ENCODE data around the gene FBXO22. TPM values are rescaled to one million over a fixed set of nuclear protein-coding genes. Genes with fewer than 3 reads are reported as not detected.

The FBXO22 gene
- total and polyA plus RNA-seq, 10 of the 15 experiments (the other 5 are each of a cell fraction or from before 2014, with no cell fraction given): 15.2 to 110 (median 42.8) TPM

DNA sequence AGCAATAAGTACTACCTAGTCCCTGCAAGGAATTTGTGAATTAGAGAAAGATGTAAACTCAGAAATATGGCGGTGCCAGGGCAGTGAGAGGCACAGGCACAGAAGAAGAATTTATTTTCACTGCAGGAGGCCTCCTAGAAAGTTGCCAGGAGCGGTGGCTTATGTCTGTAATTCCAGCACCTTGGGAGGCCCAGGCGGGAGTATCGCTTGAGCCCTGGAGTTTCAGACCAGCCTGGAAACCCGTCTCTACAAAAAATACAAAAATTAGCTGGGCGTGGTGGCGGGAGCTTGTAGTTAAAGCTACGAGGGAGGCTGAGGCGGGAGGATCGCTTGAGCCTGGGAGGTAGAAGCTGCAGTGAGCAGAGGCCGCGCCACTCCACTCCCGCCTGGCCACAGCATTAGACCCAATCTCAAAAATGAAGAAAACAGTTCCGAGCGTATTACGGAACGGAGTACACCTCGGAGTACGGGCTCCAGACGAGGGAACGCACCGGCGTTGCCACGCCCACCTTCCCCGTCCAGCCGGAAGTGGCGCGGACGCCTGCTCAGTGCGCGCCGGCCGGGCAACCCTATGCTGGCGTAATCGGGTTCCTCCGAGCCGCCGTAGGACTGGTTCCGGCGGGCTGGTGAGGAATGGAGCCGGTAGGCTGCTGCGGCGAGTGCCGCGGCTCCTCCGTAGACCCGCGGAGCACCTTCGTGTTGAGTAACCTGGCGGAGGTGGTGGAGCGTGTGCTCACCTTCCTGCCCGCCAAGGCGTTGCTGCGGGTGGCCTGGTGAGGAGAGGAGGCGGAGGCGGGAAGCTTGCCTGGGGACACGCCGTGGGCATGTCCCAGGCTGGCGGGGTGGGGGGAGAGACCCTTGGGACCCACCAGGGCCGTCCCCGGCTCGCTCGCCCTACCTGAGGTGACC, at the start of gene FBXO22 (continued):
- TF ChIP-seq, protein P1, sequence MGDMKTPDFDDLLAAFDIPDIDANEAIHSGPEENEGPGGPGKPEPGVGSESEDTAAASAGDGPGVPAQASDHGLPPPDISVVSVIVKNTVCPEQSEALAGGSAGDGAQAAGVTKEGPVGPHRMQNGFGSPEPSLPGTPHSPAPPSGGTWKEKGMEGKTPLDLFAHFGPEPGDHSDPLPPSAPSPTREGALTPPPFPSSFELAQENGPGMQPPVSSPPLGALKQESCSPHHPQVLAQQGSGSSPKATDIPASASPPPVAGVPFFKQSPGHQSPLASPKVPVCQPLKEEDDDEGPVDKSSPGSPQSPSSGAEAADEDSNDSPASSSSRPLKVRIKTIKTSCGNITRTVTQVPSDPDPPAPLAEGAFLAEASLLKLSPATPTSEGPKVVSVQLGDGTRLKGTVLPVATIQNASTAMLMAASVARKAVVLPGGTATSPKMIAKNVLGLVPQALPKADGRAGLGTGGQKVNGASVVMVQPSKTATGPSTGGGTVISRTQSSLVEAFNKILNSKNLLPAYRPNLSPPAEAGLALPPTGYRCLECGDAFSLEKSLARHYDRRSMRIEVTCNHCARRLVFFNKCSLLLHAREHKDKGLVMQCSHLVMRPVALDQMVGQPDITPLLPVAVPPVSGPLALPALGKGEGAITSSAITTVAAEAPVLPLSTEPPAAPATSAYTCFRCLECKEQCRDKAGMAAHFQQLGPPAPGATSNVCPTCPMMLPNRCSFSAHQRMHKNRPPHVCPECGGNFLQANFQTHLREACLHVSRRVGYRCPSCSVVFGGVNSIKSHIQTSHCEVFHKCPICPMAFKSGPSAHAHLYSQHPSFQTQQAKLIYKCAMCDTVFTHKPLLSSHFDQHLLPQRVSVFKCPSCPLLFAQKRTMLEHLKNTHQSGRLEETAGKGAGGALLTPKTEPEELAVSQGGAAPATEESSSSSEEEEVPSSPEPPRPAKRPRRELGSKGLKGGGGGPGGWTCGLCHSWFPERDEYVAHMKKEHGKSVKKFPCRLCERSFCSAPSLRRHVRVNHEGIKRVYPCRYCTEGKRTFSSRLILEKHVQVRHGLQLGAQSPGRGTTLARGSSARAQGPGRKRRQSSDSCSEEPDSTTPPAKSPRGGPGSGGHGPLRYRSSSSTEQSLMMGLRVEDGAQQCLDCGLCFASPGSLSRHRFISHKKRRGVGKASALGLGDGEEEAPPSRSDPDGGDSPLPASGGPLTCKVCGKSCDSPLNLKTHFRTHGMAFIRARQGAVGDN (IDR thresholded peaks at IDR 0.05): peak; percentile 72
- TF ChIP-seq CREB1 (IDR thresholded peaks at IDR 0.05; ENCODE audit: low read depth) (peak; percentile 86), SIN3A (IDR thresholded peaks at IDR 0.05; ENCODE audit: low read depth, low read length) (peak; percentile 69), NFYB (IDR thresholded peaks at IDR 0.05; ENCODE audit: insufficient read depth, low read depth, low read length) (no peak), RAD51 (IDR thresholded peaks at IDR 0.05) (no peak), NFYA (IDR thresholded peaks at IDR 0.05; ENCODE audit: borderline replicate concordance, low read depth, low read length) (no peak), ETV6 (conservative IDR thresholded peaks at IDR 0.05 in 1 of 2, IDR thresholded peaks at IDR 0.05 in 1 of 2; ENCODE audit: borderline replicate concordance in 1 of 2, low read depth in 1 of 2) (no peak), ASH2L (IDR thresholded peaks at IDR 0.05; ENCODE audit: borderline replicate concordance, low read depth) (no peak), NFXL1 (IDR thresholded peaks at IDR 0.05; ENCODE audit: borderline replicate concordance) (no peak), SP1 (IDR thresholded peaks at IDR 0.05; ENCODE audit: low read depth, low read length) (peak; percentile 78), RB1 (IDR thresholded peaks at IDR 0.05; ENCODE audit: borderline replicate concordance) (peak; percentile 87; the same call in 1 of the 2 replicates)
- TF ChIP-seq, protein P2, sequence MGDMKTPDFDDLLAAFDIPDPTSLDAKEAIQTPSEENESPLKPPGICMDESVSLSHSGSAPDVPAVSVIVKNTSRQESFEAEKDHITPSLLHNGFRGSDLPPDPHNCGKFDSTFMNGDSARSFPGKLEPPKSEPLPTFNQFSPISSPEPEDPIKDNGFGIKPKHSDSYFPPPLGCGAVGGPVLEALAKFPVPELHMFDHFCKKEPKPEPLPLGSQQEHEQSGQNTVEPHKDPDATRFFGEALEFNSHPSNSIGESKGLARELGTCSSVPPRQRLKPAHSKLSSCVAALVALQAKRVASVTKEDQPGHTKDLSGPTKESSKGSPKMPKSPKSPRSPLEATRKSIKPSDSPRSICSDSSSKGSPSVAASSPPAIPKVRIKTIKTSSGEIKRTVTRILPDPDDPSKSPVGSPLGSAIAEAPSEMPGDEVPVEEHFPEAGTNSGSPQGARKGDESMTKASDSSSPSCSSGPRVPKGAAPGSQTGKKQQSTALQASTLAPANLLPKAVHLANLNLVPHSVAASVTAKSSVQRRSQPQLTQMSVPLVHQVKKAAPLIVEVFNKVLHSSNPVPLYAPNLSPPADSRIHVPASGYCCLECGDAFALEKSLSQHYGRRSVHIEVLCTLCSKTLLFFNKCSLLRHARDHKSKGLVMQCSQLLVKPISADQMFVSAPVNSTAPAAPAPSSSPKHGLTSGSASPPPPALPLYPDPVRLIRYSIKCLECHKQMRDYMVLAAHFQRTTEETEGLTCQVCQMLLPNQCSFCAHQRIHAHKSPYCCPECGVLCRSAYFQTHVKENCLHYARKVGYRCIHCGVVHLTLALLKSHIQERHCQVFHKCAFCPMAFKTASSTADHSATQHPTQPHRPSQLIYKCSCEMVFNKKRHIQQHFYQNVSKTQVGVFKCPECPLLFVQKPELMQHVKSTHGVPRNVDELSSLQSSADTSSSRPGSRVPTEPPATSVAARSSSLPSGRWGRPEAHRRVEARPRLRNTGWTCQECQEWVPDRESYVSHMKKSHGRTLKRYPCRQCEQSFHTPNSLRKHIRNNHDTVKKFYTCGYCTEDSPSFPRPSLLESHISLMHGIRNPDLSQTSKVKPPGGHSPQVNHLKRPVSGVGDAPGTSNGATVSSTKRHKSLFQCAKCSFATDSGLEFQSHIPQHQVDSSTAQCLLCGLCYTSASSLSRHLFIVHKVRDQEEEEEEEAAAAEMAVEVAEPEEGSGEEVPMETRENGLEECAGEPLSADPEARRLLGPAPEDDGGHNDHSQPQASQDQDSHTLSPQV (IDR thresholded peaks at IDR 0.05): no peak
- TF ChIP-seq, protein P3, sequence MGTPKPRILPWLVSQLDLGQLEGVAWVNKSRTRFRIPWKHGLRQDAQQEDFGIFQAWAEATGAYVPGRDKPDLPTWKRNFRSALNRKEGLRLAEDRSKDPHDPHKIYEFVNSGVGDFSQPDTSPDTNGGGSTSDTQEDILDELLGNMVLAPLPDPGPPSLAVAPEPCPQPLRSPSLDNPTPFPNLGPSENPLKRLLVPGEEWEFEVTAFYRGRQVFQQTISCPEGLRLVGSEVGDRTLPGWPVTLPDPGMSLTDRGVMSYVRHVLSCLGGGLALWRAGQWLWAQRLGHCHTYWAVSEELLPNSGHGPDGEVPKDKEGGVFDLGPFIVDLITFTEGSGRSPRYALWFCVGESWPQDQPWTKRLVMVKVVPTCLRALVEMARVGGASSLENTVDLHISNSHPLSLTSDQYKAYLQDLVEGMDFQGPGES (IDR thresholded peaks at IDR 0.05): no peak
- TF ChIP-seq, protein P4, sequence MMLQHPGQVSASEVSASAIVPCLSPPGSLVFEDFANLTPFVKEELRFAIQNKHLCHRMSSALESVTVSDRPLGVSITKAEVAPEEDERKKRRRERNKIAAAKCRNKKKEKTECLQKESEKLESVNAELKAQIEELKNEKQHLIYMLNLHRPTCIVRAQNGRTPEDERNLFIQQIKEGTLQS (IDR thresholded peaks at IDR 0.05; ENCODE audit: borderline replicate concordance, extremely low read depth, low read depth, low read length): no peak
- TF ChIP-seq, protein P5, sequence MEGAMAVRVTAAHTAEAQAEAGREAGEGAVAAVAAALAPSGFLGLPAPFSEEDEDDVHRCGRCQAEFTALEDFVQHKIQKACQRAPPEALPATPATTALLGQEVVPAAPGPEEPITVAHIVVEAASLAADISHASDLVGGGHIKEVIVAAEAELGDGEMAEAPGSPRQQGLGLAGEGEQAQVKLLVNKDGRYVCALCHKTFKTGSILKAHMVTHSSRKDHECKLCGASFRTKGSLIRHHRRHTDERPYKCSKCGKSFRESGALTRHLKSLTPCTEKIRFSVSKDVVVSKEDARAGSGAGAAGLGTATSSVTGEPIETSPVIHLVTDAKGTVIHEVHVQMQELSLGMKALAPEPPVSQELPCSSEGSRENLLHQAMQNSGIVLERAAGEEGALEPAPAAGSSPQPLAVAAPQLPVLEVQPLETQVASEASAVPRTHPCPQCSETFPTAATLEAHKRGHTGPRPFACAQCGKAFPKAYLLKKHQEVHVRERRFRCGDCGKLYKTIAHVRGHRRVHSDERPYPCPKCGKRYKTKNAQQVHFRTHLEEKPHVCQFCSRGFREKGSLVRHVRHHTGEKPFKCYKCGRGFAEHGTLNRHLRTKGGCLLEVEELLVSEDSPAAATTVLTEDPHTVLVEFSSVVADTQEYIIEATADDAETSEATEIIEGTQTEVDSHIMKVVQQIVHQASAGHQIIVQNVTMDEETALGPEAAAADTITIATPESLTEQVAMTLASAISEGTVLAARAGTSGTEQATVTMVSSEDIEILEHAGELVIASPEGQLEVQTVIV (IDR thresholded peaks at IDR 0.05; ENCODE audit: borderline replicate concordance, partially characterized antibody): no peak
